Osteoblast (primary cell): ENCODE results near the gene TNFSF10. TPM values are rescaled to one million over a fixed set of nuclear protein-coding genes. Genes with fewer than 3 reads are reported as not detected.

Source experiments
- DNase-seq: peaks from one replicate; pipeline ENCODE4 v3.0.0; 2011; ENCODE audit warnings: low spot score, mixed read lengths; ENCODE audit not compliant: insufficient read length; ENCODE audit errors: missing footprints
- H2AFZ ChIP-seq: 2 replicates; pipeline ENCODE4 v1.6.0; 2011; ENCODE audit warnings: mild to moderate bottlenecking, low read length
- H3K27ac ChIP-seq: 2 replicates; pipeline ENCODE4 v1.5.1; 2011; ENCODE audit warnings: mild to moderate bottlenecking, low read depth, low read length, moderate library complexity
- H3K27me3 ChIP-seq: 2 replicates; pipeline ENCODE4 v1.6.0; 2012; ENCODE audit warnings: mild to moderate bottlenecking, control low read depth, inconsistent platforms, low read length, moderate library complexity; ENCODE audit not compliant: insufficient read depth
- H3K36me3 ChIP-seq: 2 replicates; pipeline ENCODE4 v1.5.1; 2011; ENCODE audit warnings: mild to moderate bottlenecking, low read length, control low read depth, moderate library complexity; ENCODE audit not compliant: insufficient read depth
- H3K4me1 ChIP-seq: 2 replicates; pipeline ENCODE4 v1.5.1; 2011; ENCODE audit warnings: mild to moderate bottlenecking, low read length, control low read depth, moderate library complexity; ENCODE audit not compliant: insufficient read depth
- H3K4me2 ChIP-seq: 2 replicates; pipeline ENCODE4 v1.6.0; 2011; ENCODE audit warnings: mild to moderate bottlenecking, low read length; ENCODE audit not compliant: insufficient read depth
- H3K4me3 ChIP-seq: fragments of 200-600 bp; sonication (generic); 3 replicates; pipeline ENCODE4 v1.5.1; 2012; ENCODE audit warnings: mild to moderate bottlenecking, low read length, inconsistent platforms; ENCODE audit not compliant: insufficient read depth
- H3K79me2 ChIP-seq: 2 replicates; pipeline ENCODE4 v1.6.0; 2012; ENCODE audit warnings: mild to moderate bottlenecking, low read length, control low read depth, inconsistent platforms; ENCODE audit not compliant: insufficient read depth
- H3K9me3 ChIP-seq: 2 replicates; pipeline ENCODE4 v1.5.1; 2011; ENCODE audit warnings: low read depth, low read length, control low read depth
- H4K20me1 ChIP-seq: 2 replicates; pipeline ENCODE4 v1.6.0; 2012; ENCODE audit warnings: mild to moderate bottlenecking, low read length, control low read depth; ENCODE audit not compliant: insufficient read depth
- CTCF ChIP-seq: IDR thresholded peaks from 2 replicates; pipeline ENCODE4 v1.5.1; 2011; ENCODE audit warnings: mild to moderate bottlenecking, low read depth, low read length, moderate library complexity; ENCODE audit errors: extremely low read depth
- small RNA-seq: library from RNA; depleted of rRNA; stranded (forward); fragments of <200 nt; gene quantifications from one replicate; pipeline ENCODE3, GENCODE V24; 2012
- total RNA-seq: library from RNA; depleted of rRNA; stranded (reverse); fragments of >200 nt; gene quantifications from 2 replicates; pipeline ENCODE4 v1.2.3, GENCODE V29; 2012

TNFSF10 gene
- total RNA-seq, 1 donor = 4.0 TPM

GRCh38 chr3:172464306-172464705 lies 58.9 kb downstream of the TNFSF10 start:
- Histone ChIP-seq H3K4me3 (no peak overlapping the region), H3K27me3 (peaks cover 10% of the 10 kb centered on the region), H3K79me2 (no peaks in the 10 kb centered on the region), H3K9me3 (no peaks in the 10 kb centered on the region), H2AFZ (no peak overlapping the region), H3K4me1 (peaks cover 7% of the 10 kb centered on the region), H3K4me2 (no peak overlapping the region), H3K36me3 (no peaks in the 10 kb centered on the region), H4K20me1 (no peaks in the 10 kb centered on the region), H3K27ac (no peak overlapping the region)
- TF ChIP-seq CTCF = no peak
- DNase-seq = no peak

- H2AFZ ChIP-seq = no peak overlapping the region
- no peaks in the 10 kb centered on the region for H3K9me3 ChIP-seq
- no peak overlapping the region for H3K4me2 ChIP-seq
- H3K4me1 ChIP-seq = no peaks in the 10 kb centered on the region
- H3K4me3 ChIP-seq = no peak overlapping the region
- no peaks in the 10 kb centered on the region for H3K36me3 ChIP-seq
- peaks cover 17% of the 10 kb centered on the region for H3K27me3 ChIP-seq
- TF ChIP-seq CTCF = peak; percentile 89
- peak; percentile 50 for DNase-seq
- H3K27ac ChIP-seq = no peak overlapping the region
- H4K20me1 ChIP-seq = no peaks in the 10 kb centered on the region
- no peaks in the 10 kb centered on the region for H3K79me2 ChIP-seq
These were observed 61.6 kb downstream of the TNFSF10 start for GRCh38 chr3:172461530-172462138.

GRCh38 chr3:172456404-172456803 lies 66.8 kb downstream of the TNFSF10 start:
- Histone ChIP-seq H3K9me3 (no peaks in the 10 kb centered on the region), H3K4me1 (no peaks in the 10 kb centered on the region), H3K27me3 (peaks cover 23% of the 10 kb centered on the region), H3K79me2 (no peaks in the 10 kb centered on the region), H3K4me3 (no peak overlapping the region), H3K27ac (no peak overlapping the region), H3K36me3 (no peaks in the 10 kb centered on the region), H3K4me2 (no peak overlapping the region), H4K20me1 (no peaks in the 10 kb centered on the region), H2AFZ (no peak overlapping the region)
- DNase-seq = no peak
- TF ChIP-seq CTCF = no peak

Small RNA genes lying within 50 kb of the gene (small RNA-seq; reads per million reads assigned to genes)
- gene AC007919.1 = 0.60 reads per million

Other genes with a start within 250 kb of the TNFSF10 start
- not detected in 2 replicates for gene GHSR, start 75.0 kb downstream of the TNFSF10 start, total RNA-seq
- 9.7 and 10.9 TPM in 2 replicates for gene NCEH1, start 187.6 kb upstream of the TNFSF10 start, total RNA-seq
- 21.8 and 23.2 TPM in 2 replicates for gene ECT2, start 227.3 kb upstream of the TNFSF10 start, total RNA-seq